Upper lobe of left lung (tissue), 6 donors: Measurements from ENCODE around the gene AOX1. TPM values are rescaled to one million over a fixed set of nuclear protein-coding genes. Genes with fewer than 3 reads are reported as not detected.

Source experiments
- ATAC-seq, 2 donors: fragments of 200-7000 bp; cut with Tn5 transposase; one replicate each; pipeline ENCODE4 v1.9.1; 2022; ENCODE audit warnings: mild to moderate bottlenecking in 2 of 2, moderate library complexity in 2 of 2; ENCODE audit not compliant: low FRiP score in 2 of 2
- DNase-seq, 2 donors: peaks; one replicate each; pipeline ENCODE4 v3.0.0-alpha.2; 2019 to 2020
- H3K27ac ChIP-seq, 4 donors: fragments of 200-600 bp; sonication (generic); one replicate each; pipeline ENCODE4 v1.5.1; 2016 to 2019
- H3K27me3 ChIP-seq, 4 donors: fragments of 200-600 bp; sonication (generic); one replicate each; pipeline ENCODE4 v1.5.1; 2017 to 2019
- H3K36me3 ChIP-seq, 4 donors: fragments of 200-600 bp; sonication (generic); one replicate each; pipeline ENCODE4 v1.5.1; 2016 to 2019
- H3K4me1 ChIP-seq, 4 donors: fragments of 200-600 bp; sonication (generic); one replicate each; pipeline ENCODE4 v1.5.1; 2018 to 2019
- H3K4me3 ChIP-seq, 4 donors: fragments of 200-600 bp; sonication (generic); one replicate each; pipeline ENCODE4 v1.5.1; 2017 to 2019; ENCODE audit warnings: mild to moderate bottlenecking in 2 of 4, moderate library complexity in 1 of 4
- H3K9me3 ChIP-seq, 4 donors: fragments of 200-600 bp; sonication (generic); one replicate each; pipeline ENCODE4 v1.5.1; 2018 to 2019
- EP300 ChIP-seq, 4 donors: sonication (generic); formaldehyde crosslinking; IDR thresholded peaks; one replicate each; pipeline ENCODE4 v1.5.1; 2017; ENCODE audit warnings: antibody characterized with exemption in 4 of 4, control low read depth in 2 of 4
- POLR2A ChIP-seq, 4 donors: fragments of 450-650 bp; IDR thresholded peaks; one replicate each; pipeline ENCODE4 v1.5.1; 2016 to 2017; ENCODE audit warnings: antibody characterized with exemption in 4 of 4, mild to moderate bottlenecking in 2 of 4
- POLR2AphosphoS5 ChIP-seq, 2 donors: sonication (generic); formaldehyde crosslinking; IDR thresholded peaks; one replicate each; pipeline ENCODE4 v1.5.1; 2017; ENCODE audit warnings: antibody characterized with exemption in 2 of 2
- WGBS, 2 donors: methylation state at CpG; one replicate each; pipeline ENCODE4 v1.1.5; 2017 to 2018; 5-methylcytosine and 5-hydroxymethylcytosine counted together
- total RNA-seq, 6 donors: library from RNA; depleted of rRNA in 4 of 6; stranded (reverse); fragments of >200 nt in 4 of 6; gene quantifications; one replicate each; pipeline versions ENCODE4 v1.1.0 to v1.2.1, GENCODE V29; 2016 to 2021
- TF ChIP-seq, protein P1 (sequence below), 6 experiments: fragments of 450-650 bp in 4 of 6; fragments of 200-600 bp in 2 of 6; sonication (generic) in 2 of 6; IDR thresholded peaks; one replicate each; pipeline ENCODE4 v1.5.1; 2016 to 2019; ENCODE audit warnings: antibody characterized with exemption in 6 of 6
- donor health status: DM: no; HTN: no; CAD: no; lungs with moderate emphysema.
- donor health status: DM: no; HTN: yes; CAD: no; lungs with severe emphysema.

The AOX1 gene
- total RNA-seq, 6 donors from 2014 or later: 8.7 to 49.0 (median 27.5) TPM

DNA sequence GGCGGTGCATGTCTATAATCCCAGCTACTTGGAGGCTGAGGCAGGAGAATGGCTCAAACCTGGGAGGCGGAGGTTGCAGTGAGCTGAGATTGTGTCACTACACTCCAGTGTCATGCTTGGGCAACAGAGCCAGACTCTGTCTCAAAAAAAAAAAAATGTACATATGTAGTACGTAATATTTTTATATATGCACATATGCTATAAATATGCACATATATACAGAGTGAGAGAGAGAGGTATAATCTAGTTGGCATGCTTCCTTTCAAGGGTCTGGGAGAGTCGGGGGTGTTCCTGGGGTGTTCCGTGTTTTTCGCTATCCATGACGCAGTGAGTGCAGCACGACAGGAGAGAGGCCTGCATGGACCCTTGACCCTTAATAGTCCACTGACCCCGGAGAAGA lies 83.5 kb downstream of the AOX1 start:
- no peaks in the 10 kb centered on the region for H3K9me3 ChIP-seq
- H3K4me1 ChIP-seq: no peaks in the 10 kb centered on the region
- DNase-seq (no peak), ATAC-seq (no peak)
- H3K27me3 ChIP-seq: no peaks in the 10 kb centered on the region
- 86 to 90% methylated on average over 9 of the region's 9 CpGs for WGBS, 2 donors
- no peak overlapping the region for H3K4me3 ChIP-seq
- no peak overlapping the region for H3K27ac ChIP-seq
- no peaks in the 10 kb centered on the region for H3K36me3 ChIP-seq
- TF ChIP-seq POLR2A (IDR thresholded peaks at IDR 0.05) (no peak), EP300 (IDR thresholded peaks at IDR 0.05) (no peak), POLR2AphosphoS5 (IDR thresholded peaks at IDR 0.05) (no peak)
- TF ChIP-seq, protein P1, sequence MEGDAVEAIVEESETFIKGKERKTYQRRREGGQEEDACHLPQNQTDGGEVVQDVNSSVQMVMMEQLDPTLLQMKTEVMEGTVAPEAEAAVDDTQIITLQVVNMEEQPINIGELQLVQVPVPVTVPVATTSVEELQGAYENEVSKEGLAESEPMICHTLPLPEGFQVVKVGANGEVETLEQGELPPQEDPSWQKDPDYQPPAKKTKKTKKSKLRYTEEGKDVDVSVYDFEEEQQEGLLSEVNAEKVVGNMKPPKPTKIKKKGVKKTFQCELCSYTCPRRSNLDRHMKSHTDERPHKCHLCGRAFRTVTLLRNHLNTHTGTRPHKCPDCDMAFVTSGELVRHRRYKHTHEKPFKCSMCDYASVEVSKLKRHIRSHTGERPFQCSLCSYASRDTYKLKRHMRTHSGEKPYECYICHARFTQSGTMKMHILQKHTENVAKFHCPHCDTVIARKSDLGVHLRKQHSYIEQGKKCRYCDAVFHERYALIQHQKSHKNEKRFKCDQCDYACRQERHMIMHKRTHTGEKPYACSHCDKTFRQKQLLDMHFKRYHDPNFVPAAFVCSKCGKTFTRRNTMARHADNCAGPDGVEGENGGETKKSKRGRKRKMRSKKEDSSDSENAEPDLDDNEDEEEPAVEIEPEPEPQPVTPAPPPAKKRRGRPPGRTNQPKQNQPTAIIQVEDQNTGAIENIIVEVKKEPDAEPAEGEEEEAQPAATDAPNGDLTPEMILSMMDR (IDR thresholded peaks at IDR 0.05): no peak

DNA sequence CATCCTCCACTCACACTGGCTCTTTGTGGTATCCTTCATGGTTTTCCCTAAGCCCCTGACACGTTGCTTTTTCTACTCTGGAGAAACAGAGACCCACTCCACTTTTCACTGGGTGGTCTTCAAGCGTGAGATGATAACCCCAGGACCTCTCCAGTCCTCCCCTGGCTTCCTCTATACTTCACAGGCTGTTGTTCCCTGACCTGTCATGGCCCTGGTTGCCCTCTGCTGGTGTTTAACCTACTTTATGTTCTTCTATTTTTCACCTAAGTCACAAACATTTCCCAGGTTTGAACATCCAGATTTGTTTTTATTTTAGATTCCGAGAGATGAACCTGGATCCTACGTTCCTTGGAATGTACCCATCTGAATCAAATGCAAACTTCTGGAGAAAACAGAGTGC lies 84.5 kb downstream of the AOX1 start:
- 52 to 57% methylated on average over 4 of the region's 4 CpGs for WGBS, 2 donors
- TF ChIP-seq EP300 (IDR thresholded peaks at IDR 0.05): no peak
- no peak for TF ChIP-seq POLR2AphosphoS5 (IDR thresholded peaks at IDR 0.05)
- no peak for TF ChIP-seq POLR2A (IDR thresholded peaks at IDR 0.05)
- TF ChIP-seq, protein P1 (IDR thresholded peaks at IDR 0.05): no peak
- Histone ChIP-seq H3K27ac (no peak overlapping the region), H3K4me3 (no peak overlapping the region), H3K4me1 (no peaks in the 10 kb centered on the region), H3K36me3 (no peaks in the 10 kb centered on the region), H3K9me3 (no peaks in the 10 kb centered on the region), H3K27me3 (no peaks in the 10 kb centered on the region)
- DNase-seq: no peak
- ATAC-seq: no peak

DNA sequence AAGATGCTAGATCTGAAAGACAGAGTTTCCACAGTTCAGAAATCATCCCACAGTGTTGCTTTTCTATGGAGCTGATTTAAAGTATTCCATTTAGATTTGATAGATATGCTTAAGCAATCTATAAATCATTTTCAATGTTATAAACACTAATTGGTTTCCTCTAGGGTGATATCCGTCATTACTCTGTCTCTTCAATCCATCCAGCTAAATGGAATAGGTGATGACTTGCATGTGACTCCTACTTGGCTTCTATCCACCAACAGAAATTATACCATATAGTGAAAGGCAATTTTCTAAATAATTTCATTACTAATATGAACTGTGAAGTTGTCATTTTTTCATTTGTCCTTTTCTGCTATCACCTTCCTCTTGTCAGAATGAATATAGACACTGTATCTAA lies 84.9 kb downstream of the AOX1 start:
- Histone ChIP-seq H3K36me3 (no peaks in the 10 kb centered on the region), H3K27ac (no peak overlapping the region), H3K4me3 (no peak overlapping the region), H3K4me1 (no peaks in the 10 kb centered on the region), H3K9me3 (no peaks in the 10 kb centered on the region), H3K27me3 (no peaks in the 10 kb centered on the region)
- TF ChIP-seq POLR2AphosphoS5 (IDR thresholded peaks at IDR 0.05) (no peak), POLR2A (IDR thresholded peaks at IDR 0.05) (no peak), EP300 (IDR thresholded peaks at IDR 0.05) (no peak)
- TF ChIP-seq, protein P1 (IDR thresholded peaks at IDR 0.05): no peak
- ATAC-seq: no peak
- 80 to 82% methylated on average over 1 of the region's 1 CpG for WGBS, 2 donors
- no peak for DNase-seq

DNA sequence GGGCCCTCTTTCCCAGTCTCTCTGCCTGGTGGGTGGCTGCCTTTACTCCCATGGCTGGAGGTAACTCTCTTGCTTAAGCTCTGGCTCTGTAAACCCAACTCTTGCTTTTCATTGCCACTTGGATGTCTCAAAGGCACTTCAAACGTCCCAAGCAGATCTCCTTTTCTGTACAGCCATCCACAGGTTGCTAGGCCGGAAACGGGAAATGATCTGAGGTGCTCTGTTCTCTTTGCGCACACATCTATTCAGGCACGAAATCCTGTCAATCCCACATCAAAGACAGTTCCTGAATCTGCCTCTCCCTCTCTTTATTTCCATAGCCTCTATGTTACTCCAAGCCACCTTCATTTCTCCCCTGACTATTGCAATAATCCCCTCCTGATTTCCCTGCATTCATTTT lies 87.4 kb downstream of the AOX1 start:
- TF ChIP-seq POLR2AphosphoS5 (IDR thresholded peaks at IDR 0.05) (no peak), POLR2A (IDR thresholded peaks at IDR 0.05) (no peak)
- H3K4me3 ChIP-seq: no peak overlapping the region
- H3K4me1 ChIP-seq: peaks cover 0 to 11% (median 3%) of the 10 kb centered on the region in 4 donors
- no peaks in the 10 kb centered on the region for H3K36me3 ChIP-seq
- 74 to 82% methylated on average over 5 of the region's 5 CpGs for WGBS, 2 donors
- H3K27ac ChIP-seq: no peak overlapping the region
- no peaks in the 10 kb centered on the region for H3K9me3 ChIP-seq
- DNase-seq: no peak
- no peak for ATAC-seq
- no peaks in the 10 kb centered on the region for H3K27me3 ChIP-seq

DNA sequence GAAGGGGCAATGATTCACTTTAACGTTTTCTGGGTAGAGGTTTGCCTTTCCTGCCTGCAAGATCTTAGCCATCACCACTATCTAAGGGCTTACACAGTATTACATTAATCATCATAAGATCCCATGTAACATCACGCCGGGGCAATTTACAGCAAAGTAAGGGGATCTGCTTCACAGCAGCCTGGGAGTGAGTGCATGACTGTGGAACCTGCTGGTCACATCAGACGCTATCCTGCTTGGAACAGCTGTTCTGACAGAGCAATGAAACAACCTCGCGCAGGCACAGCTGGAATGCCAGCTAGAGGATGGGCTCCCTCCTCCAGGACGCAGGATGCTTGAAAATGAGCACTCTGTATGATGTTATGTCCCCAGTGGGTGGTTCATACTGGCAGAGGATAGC lies 89.0 kb downstream of the AOX1 start:
- WGBS, 2 donors: 77 to 81% methylated on average over 7 of the region's 7 CpGs
- no peak for ATAC-seq
- H3K27ac ChIP-seq: no peak overlapping the region

More for the DNA sequence above, 89.0 kb downstream of the AOX1 start:
- Histone ChIP-seq H3K4me3 (no peak overlapping the region), H3K36me3 (no peaks in the 10 kb centered on the region), H3K27me3 (no peaks in the 10 kb centered on the region), H3K4me1 (peaks cover 0 to 12% (median 7%) of the 10 kb centered on the region in 4 donors), H3K9me3 (no peaks in the 10 kb centered on the region)
- DNase-seq: no peak
- TF ChIP-seq POLR2A (IDR thresholded peaks at IDR 0.05) (no peak), EP300 (IDR thresholded peaks at IDR 0.05) (no peak), POLR2AphosphoS5 (IDR thresholded peaks at IDR 0.05) (no peak)
- TF ChIP-seq, protein P1 (IDR thresholded peaks at IDR 0.05): no peak
